Activated naive CD4-positive, alpha-beta T cell treated with anti-CD3 and anti-CD28 coated beads, Interleukin-2, amount 50 U/mL, for 24 hours (primary cell): Measurements from ENCODE around the gene GET4.
"Not testable (repeated sequence)": the region's sequence is repeated elsewhere in the genome, so short reads cannot be mapped to it uniquely, and the experiment has no call there.

ENCODE experiments used
- H3K27ac Mint-ChIP-seq: one replicate; pipeline ENCODE4 v1.8.0; 2021; ENCODE audit warnings: mild to moderate bottlenecking, mixed read lengths
- H3K27me3 Mint-ChIP-seq: one replicate; pipeline ENCODE4 v1.8.0; 2021; ENCODE audit warnings: mixed read lengths
- H3K36me3 Mint-ChIP-seq: one replicate; pipeline ENCODE4 v1.8.0; 2021; ENCODE audit warnings: mixed read lengths
- H3K4me1 Mint-ChIP-seq: one replicate; pipeline ENCODE4 v1.8.0; 2021; ENCODE audit warnings: mixed read lengths
- H3K4me3 Mint-ChIP-seq: one replicate; pipeline ENCODE4 v1.8.0; 2021; ENCODE audit warnings: mild to moderate bottlenecking, mixed read lengths
- H3K9me3 Mint-ChIP-seq: one replicate; pipeline ENCODE4 v1.8.0; 2021; ENCODE audit warnings: mixed read lengths

The GET4 gene

DNA sequence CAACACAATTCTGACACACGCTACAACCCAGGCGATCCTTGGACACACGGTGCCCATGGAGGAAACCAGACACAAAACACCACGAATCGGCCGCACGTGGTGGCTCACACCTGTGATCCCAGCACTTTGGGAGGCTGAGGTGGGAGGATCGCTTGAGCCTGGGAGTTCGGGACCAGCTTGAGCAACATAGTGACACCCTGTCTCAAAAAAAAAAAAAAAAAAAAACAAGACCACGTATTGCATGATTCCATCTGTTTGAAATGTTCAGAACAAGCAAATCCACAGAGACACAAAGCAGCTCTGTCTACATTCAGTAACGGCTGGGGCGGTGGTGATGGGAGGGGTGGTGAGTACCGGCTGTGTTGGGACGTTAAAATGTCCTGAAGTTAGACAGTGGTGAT is 53.0 kb downstream of the GET4 start:
- no peaks in the 10 kb centered on the region for H3K27me3 Mint-ChIP-seq
- no peak overlapping the region for H3K4me3 Mint-ChIP-seq
- H3K27ac Mint-ChIP-seq, result no peak overlapping the region
- no peaks in the 10 kb centered on the region for H3K9me3 Mint-ChIP-seq
- no peaks in the 10 kb centered on the region for H3K36me3 Mint-ChIP-seq
- H3K4me1 Mint-ChIP-seq, result peaks cover 13% of the 10 kb centered on the region

DNA sequence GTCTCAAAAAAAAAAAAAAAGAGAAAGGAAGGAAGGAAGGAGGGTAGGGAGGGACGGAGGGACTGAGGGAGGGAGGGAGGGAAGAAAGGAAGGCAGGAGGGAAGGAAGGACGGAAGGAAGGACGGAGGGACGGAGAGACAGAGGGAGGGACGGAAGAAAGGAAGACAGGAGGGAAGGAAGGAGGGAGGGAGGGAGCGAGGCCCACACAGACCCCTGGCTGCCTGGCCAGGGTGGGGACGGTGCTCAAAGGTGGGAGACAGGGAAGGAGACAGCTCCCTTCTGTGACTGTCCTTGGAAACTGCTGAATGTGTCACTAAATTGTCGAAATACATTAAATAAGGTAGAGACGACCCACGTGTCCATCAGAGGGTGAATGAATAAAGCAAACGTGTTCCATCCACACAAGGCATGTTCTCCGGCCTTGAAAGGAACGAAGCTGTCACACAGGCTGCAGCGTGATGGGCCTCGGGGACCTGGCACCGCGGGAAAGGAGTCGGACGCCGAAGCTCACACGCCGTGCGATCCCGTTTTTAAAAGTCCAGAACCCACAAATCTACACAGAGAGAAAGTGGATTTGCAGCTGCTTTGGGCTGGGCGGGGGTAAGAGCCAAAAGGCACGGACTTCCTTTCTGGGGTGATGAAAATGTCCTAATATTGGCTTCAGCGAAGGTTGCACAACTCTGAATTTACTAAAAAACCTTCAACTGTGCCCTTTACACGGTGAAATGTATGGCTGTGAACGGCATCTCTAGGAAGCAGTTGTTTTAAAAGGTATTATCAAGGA is 54.8 kb downstream of the GET4 start:
- peaks cover 9% of the 10 kb centered on the region for H3K4me1 Mint-ChIP-seq
- no peaks in the 10 kb centered on the region for H3K9me3 Mint-ChIP-seq
- H3K27me3 Mint-ChIP-seq, result no peaks in the 10 kb centered on the region
- H3K27ac Mint-ChIP-seq, result no peak overlapping the region
- H3K4me3 Mint-ChIP-seq, result no peak overlapping the region
- H3K36me3 Mint-ChIP-seq, result no peaks in the 10 kb centered on the region

DNA sequence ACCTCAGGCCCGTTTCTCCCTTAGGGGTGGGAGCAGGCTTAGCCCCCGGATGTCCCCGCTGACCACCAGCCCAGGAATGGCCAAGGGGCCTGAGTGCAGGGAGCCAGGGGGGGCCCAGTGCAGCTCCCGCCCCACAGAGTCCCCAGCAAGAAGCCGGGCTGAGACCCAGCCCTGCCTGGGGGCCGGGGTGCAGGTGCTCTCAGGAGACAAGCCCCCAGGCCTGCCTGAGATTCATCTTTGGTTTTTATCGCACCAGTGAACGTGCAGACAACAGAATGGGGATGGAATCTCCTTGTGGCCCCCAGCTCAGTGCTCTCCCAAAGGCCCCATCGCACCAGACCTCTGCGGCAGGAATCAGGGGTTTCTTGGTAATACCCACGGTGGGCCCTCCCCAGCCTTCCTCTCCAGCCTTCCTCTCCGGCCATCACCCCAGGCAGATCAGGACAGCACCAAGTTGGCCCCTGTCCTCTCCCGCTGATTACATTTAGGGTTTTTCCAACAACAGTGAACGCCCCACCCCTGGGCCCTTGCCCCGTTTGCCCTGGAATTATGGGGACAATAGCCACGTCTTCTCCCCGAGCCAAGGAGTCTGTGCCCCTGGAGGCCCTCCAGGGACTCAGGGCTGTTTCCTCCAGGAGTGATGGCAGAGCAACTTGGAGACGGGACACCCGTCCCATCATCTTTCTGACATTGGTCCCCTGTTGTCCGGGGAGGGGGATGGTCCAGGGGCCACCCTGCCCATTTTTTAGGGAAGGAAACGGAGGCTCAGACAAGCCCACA is 55.7 kb downstream of the GET4 start:
- Mint-ChIP-seq H3K4me3 (no peak overlapping the region), H3K27ac (no peak overlapping the region), H3K9me3 (no peaks in the 10 kb centered on the region), H3K4me1 (peaks cover 15% of the 10 kb centered on the region), H3K27me3 (no peaks in the 10 kb centered on the region), H3K36me3 (no peaks in the 10 kb centered on the region)

DNA sequence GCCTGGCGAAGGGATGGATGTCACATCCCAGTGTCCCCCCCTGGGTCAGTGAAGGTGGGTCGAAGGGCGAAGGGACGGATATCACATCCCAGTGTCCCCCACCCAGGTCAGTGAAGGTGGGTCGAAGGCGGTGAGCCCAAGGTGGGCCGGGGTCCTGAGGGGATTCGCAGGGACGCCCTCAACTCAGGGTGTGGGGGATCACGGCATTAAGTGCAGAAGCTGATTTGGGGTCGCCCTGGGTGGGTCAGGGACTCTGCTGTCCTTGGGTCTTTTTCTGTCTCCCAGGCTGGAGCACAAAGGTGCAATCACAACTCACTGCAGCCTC is 56.3 kb downstream of the GET4 start:
- Mint-ChIP-seq H3K36me3 (no peaks in the 10 kb centered on the region), H3K4me3 (no peak overlapping the region), H3K9me3 (no peaks in the 10 kb centered on the region), H3K4me1 (peaks cover 15% of the 10 kb centered on the region), H3K27ac (no peak overlapping the region), H3K27me3 (no peaks in the 10 kb centered on the region)

DNA sequence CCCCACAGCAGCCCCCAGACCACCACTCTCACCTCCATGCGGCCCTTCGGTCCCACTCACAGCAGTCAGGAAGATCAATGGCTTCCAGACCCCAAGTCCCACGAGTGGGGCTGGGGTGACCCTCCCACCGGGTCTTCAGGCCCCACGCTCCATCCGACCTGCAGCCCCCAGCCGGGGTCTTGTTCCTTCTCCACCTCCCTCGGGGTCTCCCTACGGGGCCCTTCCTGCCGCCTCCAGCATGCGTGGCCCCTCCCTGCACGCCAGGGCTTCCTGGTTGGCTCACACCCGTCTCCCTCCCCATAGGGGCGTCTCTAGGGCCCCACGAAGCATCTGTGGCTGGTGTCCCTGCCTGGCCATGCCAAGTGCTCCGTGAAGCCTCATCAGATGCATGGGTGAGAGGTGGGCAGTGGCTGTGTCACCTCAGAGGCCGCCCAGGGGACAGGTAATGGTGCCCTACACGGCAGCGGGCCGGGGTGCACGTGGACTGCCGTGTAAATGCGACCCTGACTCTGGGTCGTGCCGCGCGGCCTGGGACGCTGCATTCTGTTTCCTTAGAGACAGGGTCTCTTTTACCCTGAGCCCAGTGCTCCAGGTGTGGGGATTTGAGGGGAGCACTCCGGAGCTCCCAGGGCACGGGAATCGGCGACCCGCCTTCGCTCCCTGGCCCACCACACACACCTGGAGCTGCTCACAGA is 58.3 kb downstream of the GET4 start:
- Mint-ChIP-seq H3K4me3 (no peak overlapping the region), H3K27me3 (no peaks in the 10 kb centered on the region)

DNA sequence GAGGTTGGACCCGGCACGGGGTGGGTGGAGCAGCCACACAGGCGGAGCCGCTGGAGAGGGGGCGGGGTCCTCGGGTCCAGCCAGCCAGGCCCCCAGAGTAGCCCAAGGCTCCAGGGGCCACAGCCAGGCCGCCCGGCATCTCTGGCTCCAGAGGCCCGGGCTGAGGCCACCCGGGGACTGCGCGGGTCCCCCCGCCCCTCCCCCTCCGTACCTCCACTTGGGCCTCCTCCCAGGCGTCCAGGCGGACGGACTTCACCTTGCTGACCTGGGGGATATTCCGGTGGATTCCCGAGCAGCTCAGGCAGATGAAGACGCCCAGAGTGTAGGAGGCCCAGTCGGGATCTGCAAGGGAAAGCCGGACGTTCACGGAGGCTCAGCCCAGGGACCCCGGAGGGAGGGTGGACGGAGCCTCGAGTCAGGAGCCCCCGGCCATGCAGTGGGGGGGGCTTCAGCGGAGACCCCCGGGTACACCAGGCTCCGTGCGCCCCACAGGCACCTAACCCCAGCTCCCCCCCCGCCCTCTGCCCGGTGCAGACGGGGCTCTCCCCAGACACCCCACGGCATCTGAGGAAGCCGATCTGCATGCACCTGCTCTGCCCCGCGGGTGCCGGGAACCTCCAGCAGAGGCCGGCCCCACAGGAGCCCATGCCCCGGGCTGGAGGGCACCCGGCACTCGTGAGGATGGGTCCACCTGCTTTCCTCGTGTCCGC is 59.0 kb downstream of the GET4 start:
- Mint-ChIP-seq H3K4me1 (peaks cover 12% of the 10 kb centered on the region), H3K27me3 (no peaks in the 10 kb centered on the region), H3K36me3 (no peaks in the 10 kb centered on the region), H3K9me3 (no peaks in the 10 kb centered on the region), H3K4me3 (no peak overlapping the region), H3K27ac (no peak overlapping the region)

More for the DNA sequence above, 58.3 kb downstream of the GET4 start:
- Mint-ChIP-seq H3K9me3 (no peaks in the 10 kb centered on the region), H3K27ac (no peak overlapping the region), H3K36me3 (no peaks in the 10 kb centered on the region), H3K4me1 (peaks cover 10% of the 10 kb centered on the region)

DNA sequence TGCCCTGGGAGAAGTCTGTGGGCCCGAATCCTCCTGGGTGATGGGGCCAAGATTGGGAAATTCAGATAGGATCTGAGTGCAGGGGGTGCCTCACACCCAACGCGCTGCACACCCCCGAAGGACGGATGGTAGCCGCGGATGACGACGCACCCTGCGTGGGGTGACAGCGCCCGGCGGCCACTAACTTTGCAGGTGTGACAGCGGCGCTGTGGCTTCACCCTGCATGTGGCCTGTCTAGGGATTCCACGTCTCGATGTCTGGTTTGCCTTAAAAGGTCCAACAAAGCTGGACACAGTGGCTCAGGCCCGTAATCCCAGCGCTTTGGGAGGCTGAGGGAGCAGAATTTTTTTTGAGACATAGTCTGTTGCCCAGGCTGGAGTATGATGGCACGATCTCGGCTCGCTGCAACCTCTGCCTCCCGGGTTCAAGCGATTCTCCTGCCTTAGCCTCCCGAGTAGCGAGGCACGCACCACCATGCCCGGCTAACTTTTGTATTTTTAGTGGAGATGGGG is 59.6 kb downstream of the GET4 start:
- no peaks in the 10 kb centered on the region for H3K36me3 Mint-ChIP-seq
- H3K9me3 Mint-ChIP-seq, result no peaks in the 10 kb centered on the region
- no peak overlapping the region for H3K27ac Mint-ChIP-seq
- peaks cover 18% of the 10 kb centered on the region for H3K4me1 Mint-ChIP-seq
- no peaks in the 10 kb centered on the region for H3K27me3 Mint-ChIP-seq
- H3K4me3 Mint-ChIP-seq, result no peak overlapping the region

DNA sequence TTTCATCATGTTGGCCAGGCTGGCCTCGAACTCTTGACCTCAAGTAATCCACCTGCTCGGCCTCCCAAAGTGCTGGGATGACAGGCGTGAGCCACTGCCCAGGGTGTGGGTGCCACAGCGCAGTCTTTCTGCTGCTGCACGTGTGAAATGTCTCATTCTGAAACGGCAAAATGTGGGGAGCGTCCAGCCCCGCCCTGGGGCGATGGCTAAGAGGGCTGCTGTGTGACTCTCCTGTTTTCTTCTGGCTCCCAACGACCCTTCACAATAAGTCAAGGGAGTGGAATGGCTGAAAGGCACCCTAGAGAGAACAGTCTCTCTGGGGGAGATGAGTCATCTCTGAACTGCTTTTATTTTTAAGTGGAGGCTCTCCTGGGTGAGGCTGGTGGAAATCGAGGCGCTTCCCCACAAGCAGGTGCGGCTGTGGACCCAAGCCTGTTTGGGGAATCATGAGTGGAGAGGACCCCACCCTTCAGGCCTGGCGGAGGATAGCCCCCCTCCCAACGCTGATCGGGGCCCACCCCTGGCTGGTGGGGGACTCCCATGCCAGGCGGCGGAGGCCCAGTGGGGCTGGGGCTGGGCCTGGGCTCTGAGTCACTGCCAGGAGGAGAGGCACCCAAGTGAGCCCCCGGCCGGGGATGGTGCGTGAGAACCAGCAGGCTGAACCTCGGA is 60.2 kb downstream of the GET4 start:
- Mint-ChIP-seq H3K4me1 (peaks cover 24% of the 10 kb centered on the region), H3K36me3 (no peaks in the 10 kb centered on the region), H3K27me3 (no peaks in the 10 kb centered on the region), H3K9me3 (no peaks in the 10 kb centered on the region), H3K4me3 (no peak overlapping the region), H3K27ac (peak overlapping the region; percentile 68)

DNA sequence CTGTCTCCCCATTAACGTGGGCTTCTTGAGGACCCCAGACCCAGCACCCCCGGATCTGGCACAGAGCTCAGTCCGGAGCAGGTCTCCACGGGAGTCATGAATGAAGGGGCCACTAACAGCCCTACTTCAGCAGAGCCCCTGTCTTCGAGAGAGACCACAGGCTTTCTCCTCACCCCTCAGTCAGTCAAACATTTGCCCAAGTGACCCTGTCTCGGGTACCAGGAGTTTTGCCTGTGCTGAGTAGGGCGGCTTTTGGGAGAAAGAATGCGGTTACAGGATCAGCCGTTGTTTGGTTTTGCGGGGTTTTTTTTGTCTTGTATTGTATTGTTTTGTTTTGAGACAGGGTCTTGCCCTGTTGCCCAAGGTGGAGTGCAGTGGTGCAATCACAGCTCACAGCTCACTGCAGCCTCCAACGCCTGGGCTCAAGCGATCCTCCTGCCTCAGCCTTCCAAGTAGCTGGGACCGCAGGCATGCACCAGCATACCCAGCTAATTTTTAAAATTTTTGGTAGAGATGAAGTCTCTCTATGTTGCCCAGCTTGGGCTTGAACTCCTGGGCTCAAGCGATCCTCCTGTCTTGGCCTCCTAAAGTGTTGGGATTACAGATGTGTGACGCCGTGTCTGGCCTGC is 61.6 kb downstream of the GET4 start:
- no peaks in the 10 kb centered on the region for H3K36me3 Mint-ChIP-seq
- no peak overlapping the region for H3K4me3 Mint-ChIP-seq
- no peaks in the 10 kb centered on the region for H3K27me3 Mint-ChIP-seq
- H3K9me3 Mint-ChIP-seq, result no peaks in the 10 kb centered on the region
- H3K4me1 Mint-ChIP-seq, result peaks cover 31% of the 10 kb centered on the region
- H3K27ac Mint-ChIP-seq, result no peak overlapping the region

DNA sequence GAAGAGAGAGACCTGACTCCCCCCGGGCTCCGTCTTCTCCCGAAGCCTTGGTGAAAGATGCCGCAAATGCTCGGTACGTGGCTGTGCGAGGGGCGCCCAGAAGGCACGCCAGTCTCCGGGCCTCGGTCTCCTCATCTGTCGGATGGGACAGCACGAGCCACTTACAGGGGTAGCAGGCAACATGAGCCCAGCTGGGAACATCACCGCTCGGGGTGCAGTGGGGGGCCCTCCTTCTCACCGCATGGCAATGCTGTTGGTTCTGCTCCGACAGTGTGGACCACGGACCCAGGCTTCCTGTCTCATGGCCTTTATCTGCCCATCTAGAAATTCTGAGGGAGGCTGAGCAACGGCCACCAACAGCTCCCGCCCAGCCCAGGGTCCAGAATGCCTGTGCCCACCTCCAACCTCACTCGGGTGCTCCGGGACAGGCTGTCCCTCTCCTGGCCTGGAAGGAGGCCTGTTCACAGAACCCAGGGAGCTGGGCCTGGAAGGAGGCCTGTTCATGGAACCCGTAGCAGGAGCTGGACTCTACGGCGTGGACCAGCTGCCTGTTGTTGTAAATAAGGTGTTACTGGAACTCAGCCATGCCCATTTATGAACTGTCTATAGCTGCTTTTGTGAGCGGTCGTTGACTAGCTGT is 62.3 kb downstream of the GET4 start:
- no peaks in the 10 kb centered on the region for H3K9me3 Mint-ChIP-seq
- no peaks in the 10 kb centered on the region for H3K27me3 Mint-ChIP-seq
- H3K4me3 Mint-ChIP-seq, result no peak overlapping the region
- H3K27ac Mint-ChIP-seq, result no peak overlapping the region
- H3K4me1 Mint-ChIP-seq, result peaks cover 31% of the 10 kb centered on the region
- H3K36me3 Mint-ChIP-seq, result no peaks in the 10 kb centered on the region

DNA sequence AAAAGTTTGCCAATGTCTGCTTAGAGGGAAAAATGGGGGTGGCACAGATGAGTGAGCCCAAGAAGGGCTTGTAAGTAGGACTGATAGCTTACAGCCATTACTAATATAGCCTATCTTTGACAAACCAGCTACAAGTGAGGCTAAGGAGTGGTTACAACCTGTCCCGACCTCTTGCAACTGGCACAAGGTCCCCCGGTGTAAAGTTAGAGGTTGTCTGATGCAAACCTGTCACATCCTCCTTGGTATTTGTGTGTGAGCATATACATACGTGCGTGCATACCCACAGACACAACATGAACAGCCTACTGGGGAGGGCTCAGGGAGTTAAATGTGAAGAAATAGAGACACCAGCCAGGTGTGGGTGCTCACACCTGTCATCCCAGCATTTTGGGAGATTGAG is 63.5 kb downstream of the GET4 start:
- Mint-ChIP-seq H3K4me3 (no peak overlapping the region), H3K27ac (no peak overlapping the region), H3K27me3 (no peaks in the 10 kb centered on the region), H3K9me3 (no peaks in the 10 kb centered on the region), H3K4me1 (peaks cover 31% of the 10 kb centered on the region), H3K36me3 (no peaks in the 10 kb centered on the region)

DNA sequence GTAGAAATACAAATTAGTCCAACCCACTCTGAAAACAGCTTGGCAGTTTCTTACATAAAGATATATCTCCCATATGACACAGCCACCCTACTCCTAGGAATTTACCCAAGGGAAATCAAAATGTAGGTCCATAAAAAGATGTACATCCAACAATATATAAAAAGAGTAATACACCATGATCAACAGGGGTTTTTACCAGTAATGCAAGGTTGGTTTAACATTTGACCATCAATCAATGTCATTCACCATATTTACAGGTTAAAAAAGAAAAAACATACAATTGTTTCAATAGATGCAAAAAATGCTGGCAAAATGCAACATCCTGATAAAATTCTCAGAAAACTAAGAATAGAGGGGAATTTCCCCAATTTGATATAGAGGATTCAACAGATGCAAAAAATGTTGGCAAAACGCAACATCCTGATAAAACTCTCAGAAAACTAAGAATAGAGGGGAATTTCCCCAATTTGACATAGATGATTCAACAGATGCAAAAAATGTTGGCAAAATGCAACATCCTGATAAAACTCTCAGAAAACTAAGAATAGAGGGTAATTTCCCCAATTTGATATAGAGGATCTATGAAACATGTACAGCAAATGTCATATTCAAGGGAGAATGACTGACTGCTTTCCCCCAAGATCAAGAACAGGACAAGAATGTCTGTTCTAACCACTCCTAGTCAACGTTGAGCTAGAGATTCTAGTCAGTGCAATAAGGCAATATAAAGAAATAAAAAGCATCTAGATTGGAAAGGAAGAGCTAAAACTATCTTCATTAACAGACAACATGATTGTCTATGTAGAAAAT is 64.5 kb downstream of the GET4 start:
- Mint-ChIP-seq H3K27me3 (no peaks in the 10 kb centered on the region), H3K4me3 (peak overlapping the region; percentile 71), H3K4me1 (peaks cover 31% of the 10 kb centered on the region), H3K36me3 (no peaks in the 10 kb centered on the region), H3K9me3 (no peaks in the 10 kb centered on the region), H3K27ac (peak overlapping the region; percentile 91)

DNA sequence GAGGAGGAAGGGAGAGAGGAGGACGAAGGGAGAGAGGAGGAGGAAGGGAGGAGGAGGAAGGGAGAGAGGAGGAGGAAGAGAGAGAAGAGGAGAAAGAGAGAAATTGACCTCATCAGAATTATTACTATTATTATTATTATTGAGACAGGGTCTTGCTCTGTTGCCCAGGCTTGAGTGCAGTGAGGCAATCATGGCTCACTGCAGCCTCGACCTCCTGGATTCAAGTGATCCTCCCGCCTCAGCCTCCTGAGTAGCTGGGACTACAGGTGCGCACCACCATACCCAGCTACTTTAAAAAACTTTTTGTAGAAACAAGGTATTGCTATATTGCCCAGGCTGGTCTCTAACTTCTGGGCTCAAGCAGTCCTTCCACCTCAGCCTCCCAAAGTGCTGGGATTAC is 67.4 kb downstream of the GET4 start:
- not testable (repeated sequence) for H3K9me3 Mint-ChIP-seq, H3K27me3 Mint-ChIP-seq, H3K36me3 Mint-ChIP-seq, H3K4me3 Mint-ChIP-seq, H3K27ac Mint-ChIP-seq
- peaks cover 24% of the 10 kb centered on the region for H3K4me1 Mint-ChIP-seq

DNA sequence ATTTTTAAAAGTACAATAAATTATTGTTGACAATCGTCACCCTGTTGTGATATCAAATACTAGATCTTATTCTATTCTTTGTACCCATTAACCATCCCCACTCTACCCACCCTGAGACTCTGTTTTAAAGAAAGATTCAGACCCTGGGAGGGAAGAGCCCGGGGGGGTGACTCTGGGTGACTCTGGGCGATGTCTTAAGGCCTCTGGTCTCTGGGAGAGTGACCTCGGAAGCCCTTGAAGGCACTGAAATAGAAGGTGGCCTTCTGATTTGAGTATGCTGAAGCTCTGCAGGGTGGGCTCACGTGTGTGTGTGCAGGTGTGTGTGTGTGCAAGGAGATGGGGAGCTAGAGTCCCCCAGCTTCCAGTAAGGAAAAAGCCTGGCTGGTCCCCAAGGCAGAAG is 68.4 kb downstream of the GET4 start:
- Mint-ChIP-seq H3K9me3 (no peaks in the 10 kb centered on the region), H3K4me3 (no peak overlapping the region), H3K27ac (no peak overlapping the region), H3K27me3 (no peaks in the 10 kb centered on the region), H3K4me1 (peaks cover 24% of the 10 kb centered on the region), H3K36me3 (no peaks in the 10 kb centered on the region)
